HFFc6 (cell line): Measurements from ENCODE around the gene CLCA4. TPM values are rescaled to one million over a fixed set of nuclear protein-coding genes. Genes with fewer than 3 reads are reported as not detected.

Source experiments
- DNase-seq: peaks from one replicate; pipeline ENCODE4 v3.0.0-alpha.2; 2018
- H3K27ac Mint-ChIP-seq: 2 replicates; pipeline ENCODE4 v1.8.0; 2020; ENCODE audit warnings: mild to moderate bottlenecking, mixed read lengths
- H3K27me3 Mint-ChIP-seq: 2 replicates; pipeline ENCODE4 v1.8.0; 2021; ENCODE audit warnings: mild to moderate bottlenecking, moderate library complexity, mixed read lengths; ENCODE audit not compliant: insufficient read depth
- H3K36me3 Mint-ChIP-seq: 2 replicates; pipeline ENCODE4 v1.8.0; 2021; ENCODE audit warnings: low read depth, mixed read lengths
- H3K4me1 Mint-ChIP-seq: 2 replicates; pipeline ENCODE4 v1.8.0; 2020; ENCODE audit warnings: low read depth, mixed read lengths
- H3K4me3 Mint-ChIP-seq: 2 replicates; pipeline ENCODE4 v1.8.0; 2020; ENCODE audit warnings: mild to moderate bottlenecking, moderate library complexity, mixed read lengths
- H3K9me3 Mint-ChIP-seq: 2 replicates; pipeline ENCODE4 v1.8.0; 2020; ENCODE audit warnings: mild to moderate bottlenecking, mixed read lengths
- total RNA-seq, 6 experiments: library from RNA; stranded (reverse); fragmentation: NEBNext Ultra II Directional; extraction: Animal tissue kit (Norgen Biotek cat#: 25700); gene quantifications; 2 replicates in 1 of 6; 3 replicates in 5 of 6; pipeline ENCODE4 v1.2.3, GENCODE V29; 2021
- TF ChIP-seq, protein P1 (sequence below): fragments of 200-600 bp; sonication (generic); IDR thresholded peaks from 2 replicates; pipeline ENCODE4 v1.5.0; 2021; ENCODE audit warnings: antibody characterized with exemption, mild to moderate bottlenecking

The CLCA4 gene
- total RNA-seq, 6 experiments from 2014 or later, result 0.17 TPM; not detected in 5

- no peaks in the 10 kb centered on the region for H3K36me3 Mint-ChIP-seq
- H3K4me3 Mint-ChIP-seq, result peak overlapping the region; percentile 41
- TF ChIP-seq, protein P1, sequence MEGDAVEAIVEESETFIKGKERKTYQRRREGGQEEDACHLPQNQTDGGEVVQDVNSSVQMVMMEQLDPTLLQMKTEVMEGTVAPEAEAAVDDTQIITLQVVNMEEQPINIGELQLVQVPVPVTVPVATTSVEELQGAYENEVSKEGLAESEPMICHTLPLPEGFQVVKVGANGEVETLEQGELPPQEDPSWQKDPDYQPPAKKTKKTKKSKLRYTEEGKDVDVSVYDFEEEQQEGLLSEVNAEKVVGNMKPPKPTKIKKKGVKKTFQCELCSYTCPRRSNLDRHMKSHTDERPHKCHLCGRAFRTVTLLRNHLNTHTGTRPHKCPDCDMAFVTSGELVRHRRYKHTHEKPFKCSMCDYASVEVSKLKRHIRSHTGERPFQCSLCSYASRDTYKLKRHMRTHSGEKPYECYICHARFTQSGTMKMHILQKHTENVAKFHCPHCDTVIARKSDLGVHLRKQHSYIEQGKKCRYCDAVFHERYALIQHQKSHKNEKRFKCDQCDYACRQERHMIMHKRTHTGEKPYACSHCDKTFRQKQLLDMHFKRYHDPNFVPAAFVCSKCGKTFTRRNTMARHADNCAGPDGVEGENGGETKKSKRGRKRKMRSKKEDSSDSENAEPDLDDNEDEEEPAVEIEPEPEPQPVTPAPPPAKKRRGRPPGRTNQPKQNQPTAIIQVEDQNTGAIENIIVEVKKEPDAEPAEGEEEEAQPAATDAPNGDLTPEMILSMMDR, result peak; percentile 79
- DNase-seq, result peak; percentile 10
- H3K27ac Mint-ChIP-seq, result no peak overlapping the region
- no peaks in the 10 kb centered on the region for H3K9me3 Mint-ChIP-seq
- peaks cover 32% of the 10 kb centered on the region for H3K4me1 Mint-ChIP-seq
- peaks cover 6% of the 10 kb centered on the region for H3K27me3 Mint-ChIP-seq
Observed at GRCh38 chr1:86507935-86508582, 38.8 kb upstream of the CLCA4 start.

DNA sequence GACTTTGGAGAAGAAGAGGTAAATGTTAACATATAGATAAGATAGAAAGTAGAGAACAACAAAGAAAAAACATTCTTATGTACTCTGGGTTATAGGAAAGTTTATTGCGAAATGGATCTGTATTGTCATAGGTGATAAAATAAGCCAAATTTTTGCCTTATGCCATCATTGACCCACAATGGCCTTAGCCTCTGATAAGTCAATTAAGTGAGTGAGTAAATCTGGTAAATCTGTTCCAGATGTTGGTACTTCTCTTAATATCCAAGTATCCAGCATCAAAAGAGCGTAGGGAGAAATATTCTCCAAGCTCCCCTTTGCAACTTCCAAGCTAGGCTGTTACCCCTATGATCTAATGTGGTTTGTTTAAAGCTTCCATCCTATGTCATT, 38.3 kb upstream of the CLCA4 start:
- Mint-ChIP-seq H3K27me3 (peaks cover 6% of the 10 kb centered on the region), H3K9me3 (no peaks in the 10 kb centered on the region), H3K27ac (no peak overlapping the region), H3K4me1 (peaks cover 32% of the 10 kb centered on the region), H3K4me3 (peak overlapping the region; percentile 41), H3K36me3 (no peaks in the 10 kb centered on the region)
- peak; percentile 9 for DNase-seq
- TF ChIP-seq, protein P1, result no peak

DNA sequence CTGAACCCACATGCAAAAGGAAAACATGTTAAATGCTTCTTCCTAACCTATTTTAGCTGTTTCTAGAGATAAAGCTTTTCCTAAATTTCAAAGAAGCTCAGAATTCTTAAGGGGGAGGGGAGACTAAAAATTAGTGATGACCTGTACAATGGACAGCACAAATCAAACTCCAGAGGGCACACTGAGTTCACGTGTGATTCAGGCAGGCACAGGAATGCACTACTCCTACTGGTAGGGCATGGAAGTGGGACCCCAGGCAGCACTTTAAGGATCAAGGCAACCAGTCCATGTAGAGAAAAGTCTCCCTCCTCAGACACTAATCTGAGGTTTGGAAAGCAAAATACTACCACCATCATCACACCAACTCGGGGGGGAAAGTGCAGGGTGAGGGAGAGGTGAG, 31.3 kb upstream of the CLCA4 start:
- TF ChIP-seq, protein P1, result peak; percentile 40
- Mint-ChIP-seq H3K27me3 (peaks cover 10% of the 10 kb centered on the region), H3K27ac (no peak overlapping the region), H3K4me3 (no peak overlapping the region), H3K4me1 (peaks cover 5% of the 10 kb centered on the region; the same call in 1 of the 2 replicates), H3K36me3 (no peaks in the 10 kb centered on the region), H3K9me3 (no peaks in the 10 kb centered on the region)
- DNase-seq, result no peak

GRCh38 chr1:86516335-86516734, 30.5 kb upstream of the CLCA4 start:
- Mint-ChIP-seq H3K27ac (no peak overlapping the region), H3K9me3 (no peaks in the 10 kb centered on the region), H3K36me3 (no peaks in the 10 kb centered on the region), H3K27me3 (peaks cover 10% of the 10 kb centered on the region), H3K4me3 (no peak overlapping the region), H3K4me1 (peaks cover 5% of the 10 kb centered on the region; the same call in 1 of the 2 replicates)
- no peak for DNase-seq
- TF ChIP-seq, protein P1, result no peak

DNA sequence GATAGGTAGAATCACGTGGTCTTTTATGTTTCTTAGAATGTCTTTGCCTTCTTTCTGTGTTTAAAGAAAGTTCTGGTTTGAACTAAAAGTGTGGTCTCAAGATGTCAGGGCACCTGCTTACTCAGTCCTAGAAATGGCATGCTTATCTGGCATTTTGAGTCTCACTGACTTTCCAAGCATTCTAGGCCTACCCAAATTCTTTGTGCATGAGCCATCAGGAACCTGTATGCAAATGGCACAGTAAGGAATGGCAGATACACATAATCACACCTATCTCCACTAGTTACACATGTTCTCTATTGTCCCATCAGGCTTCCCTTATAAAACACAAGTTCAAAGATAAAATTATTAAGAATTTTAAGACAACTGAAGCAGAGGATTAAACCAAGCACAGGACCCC, 29.5 kb upstream of the CLCA4 start:
- no peak overlapping the region for H3K4me3 Mint-ChIP-seq
- no peaks in the 10 kb centered on the region for H3K9me3 Mint-ChIP-seq
- no peak for DNase-seq
- H3K27me3 Mint-ChIP-seq, result peaks cover 7% of the 10 kb centered on the region
- TF ChIP-seq, protein P1, result no peak
- H3K27ac Mint-ChIP-seq, result no peak overlapping the region
- H3K4me1 Mint-ChIP-seq, result peaks cover 5% of the 10 kb centered on the region; the same call in 1 of the 2 replicates
- H3K36me3 Mint-ChIP-seq, result no peaks in the 10 kb centered on the region
